ENCODE results near the gene TRIM63. TPM values are rescaled to one million over a fixed set of nuclear protein-coding genes. Genes with fewer than 3 reads are reported as not detected.

Gene TRIM63
- total and polyA plus RNA-seq, 2 donors (not counting 3 experiments of a cell fraction or from before 2014, with no cell fraction given) = not detected

GRCh38 chr1:26014179-26014578 is 53.3 kb downstream of the TRIM63 start:
- H3K4me2 ChIP-seq (ENCODE audit: insufficient read depth, low read length) = no peak overlapping the region
- no peaks in the 10 kb centered on the region for H3K36me3 ChIP-seq (ENCODE audit: control insufficient read depth in 2 of 2, extremely low read depth in 1 of 2, insufficient read depth in 2 of 2, low read length in 2 of 2)
- H3K4me1 ChIP-seq (ENCODE audit: control insufficient read depth, extremely low read depth, insufficient read depth, low read length) = no peaks in the 10 kb centered on the region
- dilution Hi-C loops (cut with MboI; ENCODE audit: extremely low pct_ligation_motif_present, low sequenced_read_pairs) (no loop called here), intact Hi-C loops (cut with micrococcal nuclease) (no loop called here)
- H3K27ac ChIP-seq (ENCODE audit: insufficient read depth, low read depth, low read length) = no peak overlapping the region
- no peak for DNase-seq (ENCODE audit: low read depth, low spot score)
- no peaks in the 10 kb centered on the region for H3K27me3 ChIP-seq (ENCODE audit: control insufficient read depth in 2 of 2, insufficient read depth in 2 of 2, low read length in 2 of 2)
- H4K20me1 ChIP-seq (replicated peaks; ENCODE audit: control insufficient read depth, extremely low read depth, insufficient read depth, low read length) = no peaks in the 10 kb centered on the region
- H3K9me1 ChIP-seq (replicated peaks; ENCODE audit: control insufficient read depth, extremely low read depth, insufficient read depth, low read length) = no peaks in the 10 kb centered on the region
- ChIA-PET POLR2A (no interaction called here), CTCF (interaction anchor here (0.6 to 2.3 kb wide), 3 partner anchors 17 to 118 kb away, joined by 3 to 9 read pairs (median 3); partner anchors contain the start of gene PAFAH2)
- no peaks in the 10 kb centered on the region for H3K9me3 ChIP-seq (replicated peaks; ENCODE audit: control insufficient read depth, insufficient read depth, low read length)
- H3K4me3 ChIP-seq (replicated peaks in 1 of 3; ENCODE audit: insufficient read depth in 1 of 3, low read depth in 1 of 3, low read length in 3 of 3) = no peak overlapping the region
- no peak overlapping the region for H2AFZ ChIP-seq (ENCODE audit: low read depth, low read length)
- no peak for FAIRE-seq
- H3K79me2 ChIP-seq (ENCODE audit: control insufficient read depth, insufficient read depth, low read length) = no peaks in the 10 kb centered on the region
- no TSS peak for BruUV-seq (replicated peaks)
- H3K9ac ChIP-seq (replicated peaks; ENCODE audit: extremely low read depth, insufficient read depth, low read length) = no peak overlapping the region
- TF ChIP-seq JUN (IDR thresholded peaks at IDR 0.05; ENCODE audit: borderline replicate concordance, insufficient read depth, insufficient read length, low read depth) (no peak), CTCF (IDR thresholded peaks at IDR 0.05; ENCODE audit: extremely low read depth in 1 of 2, insufficient read depth in 1 of 2, low read depth in 1 of 2, low read length in 2 of 2) (no peak)

- FAIRE-seq = no peak
These were observed 54.6 kb downstream of the TRIM63 start for GRCh38 chr1:26012864-26013263.

More at GRCh38 chr1:26012864-26013263, 54.6 kb downstream of the TRIM63 start:
- Histone ChIP-seq H3K4me2 (ENCODE audit: insufficient read depth, low read length) (no peak overlapping the region), H3K4me3 (replicated peaks in 1 of 3; ENCODE audit: insufficient read depth in 1 of 3, low read depth in 1 of 3, low read length in 3 of 3) (no peak overlapping the region), H3K27me3 (ENCODE audit: control insufficient read depth in 2 of 2, insufficient read depth in 2 of 2, low read length in 2 of 2) (no peaks in the 10 kb centered on the region), H3K79me2 (ENCODE audit: control insufficient read depth, insufficient read depth, low read length) (no peaks in the 10 kb centered on the region), H4K20me1 (replicated peaks; ENCODE audit: control insufficient read depth, extremely low read depth, insufficient read depth, low read length) (no peaks in the 10 kb centered on the region), H3K9ac (replicated peaks; ENCODE audit: extremely low read depth, insufficient read depth, low read length) (no peak overlapping the region), H3K27ac (ENCODE audit: insufficient read depth, low read depth, low read length) (no peak overlapping the region), H3K9me3 (replicated peaks; ENCODE audit: control insufficient read depth, insufficient read depth, low read length) (no peaks in the 10 kb centered on the region), H3K9me1 (replicated peaks; ENCODE audit: control insufficient read depth, extremely low read depth, insufficient read depth, low read length) (no peaks in the 10 kb centered on the region), H3K36me3 (ENCODE audit: control insufficient read depth in 2 of 2, extremely low read depth in 1 of 2, insufficient read depth in 2 of 2, low read length in 2 of 2) (no peaks in the 10 kb centered on the region), H3K4me1 (ENCODE audit: control insufficient read depth, extremely low read depth, insufficient read depth, low read length) (no peaks in the 10 kb centered on the region), H2AFZ (ENCODE audit: low read depth, low read length) (no peak overlapping the region)
- dilution Hi-C loops (cut with MboI; ENCODE audit: extremely low pct_ligation_motif_present, low sequenced_read_pairs) = no loop called here
- ChIA-PET CTCF (interaction anchor here (1.1 to 2.3 kb wide), 2 partner anchors 9 to 117 kb away, joined by 4 to 9 read pairs; no protein-coding TSS in a partner anchor), POLR2A (no interaction called here)
- DNase-seq (ENCODE audit: low read depth, low spot score) = no peak
- no TSS peak for BruUV-seq (replicated peaks)
- no peak for TF ChIP-seq JUN (IDR thresholded peaks at IDR 0.05; ENCODE audit: borderline replicate concordance, insufficient read depth, insufficient read length, low read depth)
- TF ChIP-seq GATA2 (IDR thresholded peaks at IDR 0.05; ENCODE audit: insufficient read depth, insufficient read length, low read depth, low read length) = no peak
- TF ChIP-seq FOS (IDR thresholded peaks at IDR 0.05; ENCODE audit: borderline replicate concordance, insufficient read depth, low read length) = no peak
- TF ChIP-seq POLR2A (IDR thresholded peaks at IDR 0.05; ENCODE audit: low read depth, low read length) = no peak
- no peak for TF ChIP-seq MAX (IDR thresholded peaks at IDR 0.05; ENCODE audit: insufficient read depth, insufficient read length)
- no peak for TF ChIP-seq MYC (IDR thresholded peaks at IDR 0.05; ENCODE audit: low read depth, low read length)
- no peak for TF ChIP-seq EZH2 (IDR thresholded peaks at IDR 0.05; ENCODE audit: borderline replicate concordance, low read depth, low read length, severe bottlenecking)
- TF ChIP-seq POLR2AphosphoS5 (IDR thresholded peaks at IDR 0.05; ENCODE audit: insufficient read depth, low read depth, low read length) = no peak
- no peak for TF ChIP-seq CTCF (IDR thresholded peaks at IDR 0.05; ENCODE audit: extremely low read depth in 1 of 2, insufficient read depth in 1 of 2, low read depth in 1 of 2, low read length in 2 of 2)
- intact Hi-C loops (cut with micrococcal nuclease) = no loop called here
